Neural cell (in vitro differentiated cells): ENCODE data around the gene SMIM38. TPM values are rescaled to one million over a fixed set of nuclear protein-coding genes. Genes with fewer than 3 reads are reported as not detected.
"Not testable (repeated sequence)": the region's sequence is repeated elsewhere in the genome, so short reads cannot be mapped to it uniquely, and the experiment has no call there.

ENCODE experiments used
- H2AFZ ChIP-seq: fragments of 200-600, 300-800 bp; sonication (generic), shearing (Covaris generic); 2 replicates; pipeline ENCODE4 v1.6.0; 2014; ENCODE audit warnings: low read depth, mild to moderate bottlenecking, antibody characterized with exemption, low read length, moderate library complexity
- H3F3A ChIP-seq: fragments of 200-600 bp; shearing (Covaris generic); 2 replicates; pipeline ENCODE4 v1.6.1; 2016; ENCODE audit warnings: mild to moderate bottlenecking, moderate library complexity, mixed read lengths, antibody characterized with exemption, low read length; ENCODE audit not compliant: insufficient read depth, poor library complexity, severe bottlenecking
- H3K27ac ChIP-seq: fragments of 200-600, 300-800 bp; sonication (generic), shearing (Covaris generic); 2 replicates; pipeline ENCODE4 v1.5.1; 2014; ENCODE audit warnings: mild to moderate bottlenecking, low read length, moderate library complexity
- H3K27me3 ChIP-seq: fragments of 300-800, 200-600 bp; sonication (generic), shearing (Covaris generic); 2 replicates; pipeline ENCODE4 v1.6.0; 2014; ENCODE audit warnings: mild to moderate bottlenecking, low read depth, low read length, moderate library complexity; ENCODE audit not compliant: insufficient read depth
- H3K36me3 ChIP-seq: fragments of 300-800, 200-600 bp; sonication (generic), shearing (Covaris generic); 2 replicates; pipeline ENCODE4 v1.5.1; 2014; ENCODE audit warnings: mild to moderate bottlenecking, antibody characterized with exemption, low read length, moderate library complexity; ENCODE audit not compliant: insufficient read depth
- H3K4me2 ChIP-seq: fragments of 300-800, 200-600 bp; sonication (generic), shearing (Covaris generic); 2 replicates; pipeline ENCODE4 v1.6.0; 2014; ENCODE audit warnings: mild to moderate bottlenecking, low read length
- H3K4me3 ChIP-seq: fragments of 300-800, 200-600 bp; sonication (generic), shearing (Covaris generic); 2 replicates; pipeline ENCODE4 v1.5.1; 2014; ENCODE audit warnings: mild to moderate bottlenecking, low read length, moderate library complexity
- H3K79me2 ChIP-seq: fragments of 200-600 bp; shearing (Covaris generic); replicated peaks from 2 replicates; pipeline ENCODE4 v1.6.0; 2014; ENCODE audit warnings: mild to moderate bottlenecking, low read length, moderate library complexity; ENCODE audit not compliant: insufficient read depth
- H3K9ac ChIP-seq: fragments of 300-800, 200-600 bp; sonication (generic), shearing (Covaris generic); 2 replicates; pipeline ENCODE4 v1.6.1; 2016; ENCODE audit warnings: mild to moderate bottlenecking, low read length, mixed read lengths
- H3K9me2 ChIP-seq: fragments of 200-600 bp; shearing (Covaris generic); 2 replicates; pipeline ENCODE4 v1.6.1; 2016; ENCODE audit warnings: mild to moderate bottlenecking, low read length, mixed read lengths; ENCODE audit not compliant: insufficient read depth
- H3K9me3 ChIP-seq: fragments of 200-600, 300-800 bp; sonication (generic), shearing (Covaris generic); 2 replicates; pipeline ENCODE4 v1.6.1; 2016; ENCODE audit warnings: mild to moderate bottlenecking, mixed run types, low read length, moderate library complexity, mixed read lengths
- H4K20me1 ChIP-seq: fragments of 200-600 bp; shearing (Covaris generic); 2 replicates; pipeline ENCODE4 v1.6.1; 2016; ENCODE audit warnings: mild to moderate bottlenecking, mixed run types; ENCODE audit not compliant: insufficient read depth
- CTCF ChIP-seq: fragments of 450-650 bp; IDR thresholded peaks from 2 replicates; pipeline ENCODE4 v1.5.1; 2014; ENCODE audit warnings: antibody characterized with exemption, mild to moderate bottlenecking, moderate library complexity; ENCODE audit not compliant: poor library complexity, severe bottlenecking
- EP300 ChIP-seq: fragments of 450-650 bp; conservative IDR thresholded peaks from 2 replicates; pipeline ENCODE4 v1.6.1; 2014; ENCODE audit warnings: antibody characterized with exemption, mild to moderate bottlenecking, moderate library complexity; ENCODE audit not compliant: poor library complexity, severe bottlenecking
- EZH2 ChIP-seq: fragments of 200-600, 300-800 bp; shearing (Covaris generic), sonication (generic); IDR thresholded peaks from 2 replicates; pipeline ENCODE4 v1.6.1; 2014; ENCODE audit warnings: antibody characterized with exemption, low read length, borderline replicate concordance, mild to moderate bottlenecking; ENCODE audit not compliant: insufficient read depth, poor library complexity, severe bottlenecking
- MXI1 ChIP-seq: fragments of 450-650 bp; conservative IDR thresholded peaks from 2 replicates; pipeline ENCODE4 v1.6.1; 2014; ENCODE audit warnings: antibody characterized with exemption, mild to moderate bottlenecking; ENCODE audit not compliant: poor library complexity, severe bottlenecking
- POLR2AphosphoS5 ChIP-seq: IDR thresholded peaks from 2 replicates; pipeline ENCODE4 v1.6.1; 2012
- RAD21 ChIP-seq: fragments of 450-650 bp; conservative IDR thresholded peaks from 2 replicates; pipeline ENCODE4 v1.6.1; 2014; ENCODE audit warnings: antibody characterized with exemption, mild to moderate bottlenecking, moderate library complexity
- REST ChIP-seq: IDR thresholded peaks from 2 replicates; pipeline ENCODE4 v1.6.1; 2012; ENCODE audit warnings: borderline replicate concordance
- SMC3 ChIP-seq: fragments of 450-650 bp; conservative IDR thresholded peaks from 2 replicates; pipeline ENCODE4 v1.6.1; 2014; ENCODE audit warnings: antibody characterized with exemption, mild to moderate bottlenecking, moderate library complexity; ENCODE audit not compliant: poor library complexity
- TAF1 ChIP-seq: IDR thresholded peaks from 2 replicates; pipeline ENCODE4 v1.6.1; 2012; ENCODE audit warnings: low read depth
- polyA plus RNA-seq: library from polyadenylated mRNA; depleted of rRNA; stranded (reverse); fragments of >200 nt; gene quantifications from 2 replicates; pipeline ENCODE4 v1.2.3, GENCODE V29; 2014

Gene SMIM38
- polyA plus RNA-seq, 1 donor from 2014 or later = 1.9 TPM

- no peaks in the 10 kb centered on the region for H3K79me2 ChIP-seq
- H3K36me3 ChIP-seq = no peaks in the 10 kb centered on the region
- no peak overlapping the region for H3K4me3 ChIP-seq
- H3K9me3 ChIP-seq = no peaks in the 10 kb centered on the region
- H3K9me2 ChIP-seq = no peaks in the 10 kb centered on the region
- no peak for TF ChIP-seq CTCF
- TF ChIP-seq TAF1 = no peak
- TF ChIP-seq EP300 = no peak
- no peak for TF ChIP-seq REST
- no peak for TF ChIP-seq POLR2AphosphoS5
- TF ChIP-seq RAD21 = no peak
- no peak for TF ChIP-seq SMC3
- H4K20me1 ChIP-seq = no peaks in the 10 kb centered on the region
- no peak overlapping the region for H3K9ac ChIP-seq
- no peak overlapping the region for H2AFZ ChIP-seq
- no peak overlapping the region for H3K27ac ChIP-seq
- H3K27me3 ChIP-seq = no peaks in the 10 kb centered on the region
- H3K4me2 ChIP-seq = no peak overlapping the region
- no peaks in the 10 kb centered on the region for H3F3A ChIP-seq
These were observed 17.5 kb upstream of the SMIM38 start for GRCh38 chr11:69138265-69138664.

GRCh38 chr11:69140161-69140560 lies 15.6 kb upstream of the SMIM38 start:
- not testable (repeated sequence) for H2AFZ ChIP-seq, H3K4me2 ChIP-seq, H3K9me2 ChIP-seq

GRCh38 chr11:69140635-69141034 lies 15.1 kb upstream of the SMIM38 start:
- no peak overlapping the region for H3K4me2 ChIP-seq
- H3F3A ChIP-seq = no peaks in the 10 kb centered on the region
- TF ChIP-seq EZH2 (no peak), POLR2AphosphoS5 (no peak), EP300 (no peak), RAD21 (no peak), CTCF (no peak), MXI1 (no peak), SMC3 (no peak), REST (no peak), TAF1 (no peak)
- H3K36me3 ChIP-seq = no peaks in the 10 kb centered on the region
- H3K9ac ChIP-seq = no peak overlapping the region
- H3K9me3 ChIP-seq = no peaks in the 10 kb centered on the region
- no peaks in the 10 kb centered on the region for H3K9me2 ChIP-seq
- H4K20me1 ChIP-seq = no peaks in the 10 kb centered on the region
- H3K27me3 ChIP-seq = no peaks in the 10 kb centered on the region
- no peak overlapping the region for H3K27ac ChIP-seq
- H2AFZ ChIP-seq = no peak overlapping the region
- H3K79me2 ChIP-seq = no peaks in the 10 kb centered on the region
- H3K4me3 ChIP-seq = no peak overlapping the region

More at GRCh38 chr11:69140161-69140560, 15.6 kb upstream of the SMIM38 start:
- not testable (repeated sequence) for H3K79me2 ChIP-seq, H3K36me3 ChIP-seq, H3K27ac ChIP-seq, H3K9ac ChIP-seq, H3K9me3 ChIP-seq, H3F3A ChIP-seq, H4K20me1 ChIP-seq, H3K4me3 ChIP-seq, H3K27me3 ChIP-seq
